Stomach (tissue), 9 donors: ENCODE data around the gene ENKD1. TPM values are rescaled to one million over a fixed set of nuclear protein-coding genes. Genes with fewer than 3 reads are reported as not detected.

ENCODE experiments used
- DNase-seq, 2 donors: peaks; one replicate each; pipeline versions ENCODE4 v3.0.0 to v3.0.0-alpha.2; 2013 to 2019
- H3K27ac ChIP-seq, 5 donors: fragments of 200-600 bp in 4 of 5; sonication (generic) in 4 of 5; one replicate each; pipeline ENCODE4 v1.5.1; 2013 to 2019; ENCODE audit warnings: mild to moderate bottlenecking in 1 of 5, moderate library complexity in 1 of 5
- H3K27me3 ChIP-seq, 3 donors: fragments of 200-600 bp; sonication (generic); one replicate each; pipeline ENCODE4 v1.5.1; 2017 to 2019; ENCODE audit warnings: mixed run types in 1 of 3
- H3K36me3 ChIP-seq, 4 donors: fragments of 200-600 bp; sonication (generic); 1 replicate in 3 of 4; 2 replicates in 1 of 4; pipeline ENCODE4 v1.5.1; 2016 to 2019
- H3K4me1 ChIP-seq, 4 donors: fragments of 200-600 bp; sonication (generic); one replicate each; pipeline ENCODE4 v1.5.1; 2016 to 2019
- H3K4me3 ChIP-seq, 4 donors: fragments of 200-600 bp; sonication (generic) in 3 of 4; one replicate each; pipeline ENCODE4 v1.5.1; 2016 to 2019; ENCODE audit warnings: mild to moderate bottlenecking in 1 of 4
- H3K9me3 ChIP-seq, 4 donors: fragments of 200-600 bp; sonication (generic); one replicate each; pipeline ENCODE4 v1.5.1; 2016 to 2019
- EP300 ChIP-seq: sonication (generic); formaldehyde crosslinking; IDR thresholded peaks from one replicate; pipeline ENCODE4 v1.6.1; 2017; ENCODE audit warnings: antibody characterized with exemption
- POLR2A ChIP-seq, 4 donors: fragments of 450-650 bp; IDR thresholded peaks; one replicate each; pipeline ENCODE4 v1.6.1; 2016; ENCODE audit warnings: antibody characterized with exemption in 4 of 4, control low read depth in 2 of 4, mild to moderate bottlenecking in 1 of 4, moderate library complexity in 1 of 4
- POLR2AphosphoS5 ChIP-seq, 3 donors: sonication (generic); formaldehyde crosslinking; IDR thresholded peaks; one replicate each; pipeline ENCODE4 v1.6.1; 2016; ENCODE audit warnings: antibody characterized with exemption in 3 of 3
- WGBS, 5 donors: extraction: QIAGEN DNeasy Blood & Tissue Kit in 3 of 5; methylation state at CpG; one replicate each; pipeline versions ENCODE4 v1.1.5 to v1.1.7; 2013 to 2018; 5-methylcytosine and 5-hydroxymethylcytosine counted together
- intact Hi-C: fragments of 100-400 bp; cut with DNase I; formaldehyde crosslinking; loops from one replicate; pipeline ENCODE4 v1.15.1; 2023; ENCODE audit warnings: low total_unique reads
- polyA plus RNA-seq, 3 donors: library from polyadenylated mRNA; stranded (reverse); fragments of 200-250 nt; gene quantifications; one replicate each; pipeline ENCODE4 v1.2.3, GENCODE V29; 2013
- total RNA-seq, 5 donors: library from RNA; depleted of rRNA; stranded (reverse); fragments of >200 nt; gene quantifications; one replicate each; pipeline versions ENCODE4 v1.1.0 to v1.2.3, GENCODE V29; 2014 to 2016
- TF ChIP-seq, protein P1 (sequence below), 7 experiments: fragments of 450-650 bp in 4 of 7; fragments of 200-600 bp in 3 of 7; sonication (generic) in 3 of 7; IDR thresholded peaks; one replicate each; pipeline ENCODE4 v1.5.1; 2016 to 2019; ENCODE audit warnings: antibody characterized with exemption in 7 of 7, control low read depth in 2 of 7, mild to moderate bottlenecking in 1 of 7
- donor health status: healthy with polysubstance abuse.
- donor health status: Bipolar disorder and iron deficiency.
- donor health status: healthy.

ENKD1 gene
- total and polyA plus RNA-seq, 8 donors, result 5.8 to 113 (median 20.1) TPM

DNA sequence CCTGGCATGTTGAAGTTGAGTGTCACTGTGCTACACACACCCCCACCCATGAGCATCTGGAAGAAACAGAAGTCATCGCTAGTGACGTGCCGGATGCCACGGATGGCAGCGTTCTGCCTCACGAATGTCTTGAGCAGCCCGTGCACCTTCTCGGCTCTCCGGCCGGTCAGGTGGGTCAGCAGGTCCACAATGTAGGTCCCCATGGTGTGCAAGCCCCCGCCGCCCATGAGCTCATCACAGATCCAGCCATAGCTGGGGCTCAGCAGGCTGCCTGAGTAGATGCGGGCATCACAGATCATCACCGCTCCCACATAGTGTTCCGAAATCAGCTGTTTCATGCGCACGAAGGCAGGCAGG, 9.0 kb upstream of the ENKD1 start:
- TF ChIP-seq, protein P1, sequence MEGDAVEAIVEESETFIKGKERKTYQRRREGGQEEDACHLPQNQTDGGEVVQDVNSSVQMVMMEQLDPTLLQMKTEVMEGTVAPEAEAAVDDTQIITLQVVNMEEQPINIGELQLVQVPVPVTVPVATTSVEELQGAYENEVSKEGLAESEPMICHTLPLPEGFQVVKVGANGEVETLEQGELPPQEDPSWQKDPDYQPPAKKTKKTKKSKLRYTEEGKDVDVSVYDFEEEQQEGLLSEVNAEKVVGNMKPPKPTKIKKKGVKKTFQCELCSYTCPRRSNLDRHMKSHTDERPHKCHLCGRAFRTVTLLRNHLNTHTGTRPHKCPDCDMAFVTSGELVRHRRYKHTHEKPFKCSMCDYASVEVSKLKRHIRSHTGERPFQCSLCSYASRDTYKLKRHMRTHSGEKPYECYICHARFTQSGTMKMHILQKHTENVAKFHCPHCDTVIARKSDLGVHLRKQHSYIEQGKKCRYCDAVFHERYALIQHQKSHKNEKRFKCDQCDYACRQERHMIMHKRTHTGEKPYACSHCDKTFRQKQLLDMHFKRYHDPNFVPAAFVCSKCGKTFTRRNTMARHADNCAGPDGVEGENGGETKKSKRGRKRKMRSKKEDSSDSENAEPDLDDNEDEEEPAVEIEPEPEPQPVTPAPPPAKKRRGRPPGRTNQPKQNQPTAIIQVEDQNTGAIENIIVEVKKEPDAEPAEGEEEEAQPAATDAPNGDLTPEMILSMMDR (IDR thresholded peaks at IDR 0.05), result no peak
- TF ChIP-seq POLR2A (IDR thresholded peaks at IDR 0.05) (no peak), EP300 (no peak), POLR2AphosphoS5 (IDR thresholded peaks at IDR 0.05) (no peak)
- H3K4me1 ChIP-seq, result peaks cover 21 to 38% (median 30%) of the 10 kb centered on the region in 4 donors
- H3K27me3 ChIP-seq, result no peaks in the 10 kb centered on the region
- peaks cover 4 to 23% (median 12%) of the 10 kb centered on the region in 4 donors for H3K36me3 ChIP-seq
- no peaks in the 10 kb centered on the region for H3K9me3 ChIP-seq
- no peak for DNase-seq
- peak overlapping the region in 1 of 5 donors; percentile 76 for H3K27ac ChIP-seq
- intact Hi-C loops, result no loop called here
- 95 to 97% (median 96%) methylated on average over 10 to 17 of the region's 17 CpGs for WGBS, 5 donors
- no peak overlapping the region for H3K4me3 ChIP-seq

DNA sequence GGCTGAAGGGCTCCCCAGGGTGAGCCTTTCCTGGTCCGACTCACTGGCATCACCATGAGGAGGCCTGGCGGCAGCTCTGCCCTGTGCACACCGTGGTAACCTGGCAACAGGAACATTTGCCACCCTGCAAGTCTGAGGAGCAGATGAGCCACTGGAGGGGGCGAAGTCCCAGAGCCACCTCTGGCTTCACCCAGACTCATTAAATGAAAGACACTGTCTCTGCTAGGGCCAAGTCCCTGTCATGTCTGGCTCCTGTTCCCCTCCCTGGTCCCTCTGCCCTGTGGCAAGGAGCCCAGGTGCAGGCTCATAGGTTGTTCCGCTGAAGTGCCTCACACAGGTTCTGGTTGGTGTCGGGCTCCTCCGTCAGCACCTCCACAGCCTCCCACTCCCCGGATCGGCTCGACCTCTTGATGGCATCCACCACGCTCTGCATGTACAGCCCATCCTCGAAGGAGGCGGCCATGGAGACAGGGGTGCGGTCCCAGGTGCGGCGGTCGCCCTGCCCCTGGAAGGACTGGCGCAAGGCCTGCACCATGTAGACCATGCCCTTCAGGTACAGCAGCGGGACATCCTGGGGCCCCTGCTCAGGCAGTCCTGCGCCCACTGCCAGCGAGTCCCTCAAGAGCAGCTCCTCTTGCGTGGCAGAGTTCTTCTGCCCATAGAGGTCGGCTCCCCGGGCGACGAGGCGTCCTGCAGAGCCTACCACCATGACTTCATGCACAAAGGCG, 8.5 kb upstream of the ENKD1 start:
- Histone ChIP-seq H3K4me3 (no peak overlapping the region), H3K27ac (peak overlapping the region in 4 of 5 donors; percentile 71 to 86 (median 77)), H3K27me3 (no peaks in the 10 kb centered on the region), H3K36me3 (peaks cover 0 to 17% (median 10%) of the 10 kb centered on the region in 4 donors), H3K4me1 (peaks cover 21 to 38% (median 30%) of the 10 kb centered on the region in 4 donors), H3K9me3 (no peaks in the 10 kb centered on the region)
- TF ChIP-seq POLR2AphosphoS5 (IDR thresholded peaks at IDR 0.05) (no peak), POLR2A (IDR thresholded peaks at IDR 0.05) (no peak), EP300 (no peak)
- TF ChIP-seq, protein P1 (IDR thresholded peaks at IDR 0.05), result no peak
- no peak for DNase-seq
- 94 to 96% (median 94%) methylated on average over 23 to 28 of the region's 28 CpGs for WGBS, 5 donors
- intact Hi-C loops, result no loop called here

GRCh38 chr16:67673712-67674580, 7.4 kb upstream of the ENKD1 start:
- no peak for TF ChIP-seq EP300
- TF ChIP-seq POLR2AphosphoS5 (IDR thresholded peaks at IDR 0.05), result peak in 2 of 3 donors; percentile 41 to 69
- TF ChIP-seq, protein P1 (IDR thresholded peaks at IDR 0.05), result no peak
- no peak for TF ChIP-seq POLR2A (IDR thresholded peaks at IDR 0.05)
- Histone ChIP-seq H3K36me3 (peaks cover 0 to 14% (median 7%) of the 10 kb centered on the region in 4 donors), H3K4me3 (no peak overlapping the region), H3K27ac (peak overlapping the region; percentile 5 to 86 (median 76)), H3K27me3 (no peaks in the 10 kb centered on the region), H3K9me3 (no peaks in the 10 kb centered on the region), H3K4me1 (peaks cover 21 to 38% (median 30%) of the 10 kb centered on the region in 4 donors)
- intact Hi-C loops, result no loop called here
- peak; percentile 77 for DNase-seq
- 31 to 51% (median 37%) methylated on average over 21 of the region's 21 CpGs for WGBS, 5 donors
